COLO829 (cell line): Measurements from ENCODE around the gene NSD1.

Experiments used
- DNase-seq: peaks from one replicate; pipeline ENCODE4 v3.0.0; 2012; ENCODE audit warnings: low spot score

Gene NSD1

GRCh38 chr5:177098120-177098469 lies 35.5 kb upstream of the NSD1 start:
- no peak for DNase-seq

GRCh38 chr5:177098470-177099141 lies 35.0 kb upstream of the NSD1 start:
- no peak for DNase-seq

DNA sequence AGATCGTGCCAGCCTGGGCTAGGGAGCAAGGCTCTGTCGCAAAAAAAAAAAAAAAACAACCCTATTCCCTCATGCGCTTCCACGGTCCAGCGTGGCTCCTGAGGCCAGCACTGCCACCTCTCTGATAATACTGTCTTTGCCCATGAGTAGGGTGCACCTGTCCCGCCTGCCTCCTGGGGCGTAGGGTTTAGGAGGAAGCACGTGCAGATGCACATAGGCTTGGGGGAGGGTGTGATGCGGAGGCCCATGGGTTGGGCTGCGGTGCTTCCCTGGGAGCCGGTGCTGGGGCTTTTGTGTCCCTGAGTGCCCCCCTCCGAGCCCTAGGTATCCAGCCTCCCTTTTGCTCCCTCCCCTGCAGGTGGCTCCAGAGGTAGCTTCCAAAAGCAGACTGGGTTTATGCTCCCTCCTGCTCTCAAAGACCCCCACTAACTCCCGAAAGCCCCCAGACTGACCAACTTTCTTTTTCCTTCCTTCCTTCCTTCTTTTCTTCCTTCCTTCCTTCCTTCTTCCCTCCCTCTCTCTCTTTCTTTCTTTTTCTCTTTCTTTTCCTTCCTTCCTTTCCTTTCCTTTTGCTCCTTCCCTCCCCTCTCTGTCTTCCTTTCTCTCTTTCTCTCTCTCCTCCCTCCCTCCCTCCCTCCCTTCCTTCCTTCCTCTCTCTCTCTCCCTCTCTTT lies 34.0 kb upstream of the NSD1 start:
- DNase-seq, result no peak

DNA sequence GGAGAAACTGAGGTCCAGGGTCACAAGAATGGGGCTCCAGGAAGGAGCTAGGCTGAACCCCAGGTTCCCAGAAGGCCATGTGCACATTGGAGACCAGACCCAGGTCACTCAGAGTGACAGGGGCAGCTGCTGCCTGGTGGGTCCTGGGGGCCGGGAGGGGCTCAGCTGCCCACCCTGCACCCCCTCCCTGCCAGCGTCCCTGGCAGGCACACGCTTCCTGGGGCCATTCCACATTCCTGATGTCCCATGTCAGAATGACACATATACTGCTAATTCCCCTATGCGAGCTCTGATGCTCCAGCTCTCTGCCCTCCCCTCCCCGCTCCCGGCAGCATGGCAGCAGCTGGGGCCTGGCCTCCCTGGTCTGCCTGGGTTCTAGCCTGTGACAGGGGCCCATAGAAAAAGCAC lies 32.9 kb upstream of the NSD1 start:
- DNase-seq, result no peak

GRCh38 chr5:177103523-177104253 lies 29.9 kb upstream of the NSD1 start:
- no peak for DNase-seq

- no peak for DNase-seq
These were observed 27.7 kb upstream of the NSD1 start for GRCh38 chr5:177105691-177106476.

- no peak for DNase-seq
These were observed 26.4 kb upstream of the NSD1 start for GRCh38 chr5:177107159-177107558.

GRCh38 chr5:177109810-177110209 lies 23.8 kb upstream of the NSD1 start:
- DNase-seq, result no peak

DNA sequence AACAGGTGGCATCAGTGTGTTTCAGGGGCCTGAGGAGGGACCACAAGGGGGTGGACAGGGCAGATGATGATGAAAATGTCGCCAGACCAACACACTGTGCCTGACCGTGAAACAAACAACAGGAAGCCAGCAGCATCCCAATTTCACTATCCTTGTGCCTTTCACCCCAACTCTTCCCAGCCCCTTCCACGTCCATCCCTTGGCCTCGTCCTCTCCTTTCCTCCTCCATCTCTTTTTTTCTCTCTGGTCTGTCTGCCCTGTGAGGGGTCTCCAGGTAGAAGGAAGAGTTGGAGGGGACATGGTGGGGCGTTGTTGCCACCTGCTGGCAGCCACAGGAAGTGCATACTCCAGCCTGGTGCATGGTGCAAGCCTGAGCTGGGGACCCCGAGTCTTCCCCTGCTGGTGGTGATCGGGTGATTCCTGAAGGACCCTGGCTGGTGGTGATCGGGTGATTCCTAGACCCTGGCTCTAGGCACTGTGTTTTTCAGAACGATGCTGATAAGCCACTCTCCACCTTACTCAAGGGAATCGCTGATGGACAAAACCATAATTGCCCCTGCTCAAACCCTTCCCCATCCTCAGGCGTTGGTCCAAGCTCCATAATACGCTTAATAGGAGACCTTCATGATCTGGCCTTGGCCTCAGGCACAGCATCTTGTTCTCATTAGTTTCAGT lies 21.7 kb upstream of the NSD1 start:
- peak; percentile 52 for DNase-seq

DNA sequence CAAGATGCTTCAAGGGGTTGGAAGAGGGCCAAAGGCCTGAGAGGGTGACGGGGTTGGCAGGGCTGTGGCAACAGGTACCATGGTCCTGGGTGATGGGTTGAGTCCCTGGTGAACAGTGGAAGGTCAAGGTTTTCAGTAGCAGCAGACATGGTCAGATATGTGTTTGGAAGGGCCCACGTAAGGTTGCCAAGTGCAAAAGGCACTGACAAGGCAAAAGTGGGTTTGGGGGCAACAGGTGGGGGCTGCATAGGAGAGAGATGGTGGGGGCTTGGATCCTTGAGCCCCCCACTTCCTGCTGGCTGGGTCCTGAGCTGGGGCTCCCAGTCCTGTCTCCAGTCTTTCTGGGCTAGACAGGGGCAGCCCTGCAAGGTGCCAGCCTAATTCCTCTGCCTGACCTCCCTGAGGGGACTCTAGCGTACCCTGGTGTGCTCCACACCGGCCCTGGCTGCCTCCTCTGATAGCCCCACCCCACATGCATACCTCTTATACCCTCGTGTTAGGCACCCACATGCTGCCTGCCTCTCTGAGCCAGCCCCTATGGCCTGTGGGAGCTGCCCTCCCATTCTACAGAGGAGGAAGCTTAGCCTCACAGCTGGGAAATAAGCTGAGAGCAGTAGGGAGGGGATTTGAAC lies 20.9 kb upstream of the NSD1 start:
- DNase-seq, result no peak

DNA sequence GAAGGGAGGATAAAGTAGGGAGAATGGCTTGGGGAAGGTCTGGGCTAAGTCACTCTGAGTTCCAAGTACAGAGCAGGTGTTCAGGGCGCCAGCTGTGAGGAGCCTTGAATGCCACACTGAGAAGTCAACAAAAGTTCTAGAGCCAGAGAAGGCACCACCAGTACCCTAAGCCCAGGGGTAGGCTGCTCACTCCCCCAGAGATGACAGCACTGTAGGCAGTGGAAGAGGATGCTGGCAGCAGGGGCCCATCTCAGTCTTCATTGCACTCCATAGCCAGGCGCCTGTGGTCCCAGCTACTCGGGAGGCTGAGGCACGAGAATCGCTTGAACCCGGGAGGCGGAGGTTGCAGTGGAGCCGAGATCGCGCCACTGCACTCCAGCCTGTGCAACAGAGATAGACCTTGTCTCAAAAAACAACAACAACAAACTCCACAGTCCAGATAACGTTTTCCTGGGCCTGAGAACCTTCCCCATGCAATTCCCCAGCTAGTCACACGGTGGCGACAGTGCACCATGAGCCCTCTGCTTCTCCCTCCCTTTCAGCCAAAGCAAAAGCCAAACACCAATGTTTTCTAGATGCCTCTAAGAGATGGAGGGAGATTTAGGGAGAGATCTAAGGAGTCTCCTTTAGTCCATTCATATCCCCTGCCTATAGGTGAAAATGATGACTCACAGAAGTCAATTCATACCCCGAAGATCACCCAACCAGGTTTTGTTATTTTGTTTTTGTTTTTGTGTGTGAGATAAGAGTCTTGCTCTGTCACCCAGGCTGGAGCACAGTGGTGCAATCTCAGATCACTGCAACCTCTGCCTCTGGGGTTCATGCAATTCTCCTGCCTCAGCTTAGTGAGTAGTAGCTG lies 19.8 kb upstream of the NSD1 start:
- DNase-seq, result peak; percentile 88

GRCh38 chr5:177116631-177117373 lies 16.8 kb upstream of the NSD1 start:
- DNase-seq, result no peak

DNA sequence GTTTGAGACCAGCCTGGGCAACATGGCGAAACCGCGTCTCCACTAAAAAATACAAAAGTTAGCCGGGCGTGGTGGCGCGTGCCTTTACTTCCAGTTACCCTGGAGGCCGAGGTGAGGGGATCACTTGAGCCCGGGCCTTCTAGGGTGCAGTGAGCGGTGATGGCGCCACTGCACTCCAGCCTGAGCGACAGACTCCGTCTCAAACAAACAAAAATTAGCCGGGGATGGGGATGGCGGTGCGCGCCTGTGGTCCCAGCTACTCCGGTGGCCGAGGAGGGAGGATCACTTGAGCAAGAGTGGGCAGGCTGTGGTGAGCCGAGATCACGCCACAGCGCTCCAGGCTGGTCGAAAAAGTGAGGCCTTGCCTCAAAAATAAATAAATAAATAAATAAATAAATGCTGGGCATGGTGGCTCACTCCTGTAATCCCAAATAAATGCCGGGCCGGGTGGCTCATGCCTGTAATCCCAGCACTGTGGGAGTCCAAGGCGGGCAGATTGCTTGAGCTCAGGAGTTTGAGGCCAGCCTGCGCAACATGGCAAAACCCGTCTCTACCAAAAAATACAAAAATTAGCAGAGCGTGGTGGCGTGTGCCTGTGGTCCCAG lies 16.0 kb upstream of the NSD1 start:
- DNase-seq, result no peak

DNA sequence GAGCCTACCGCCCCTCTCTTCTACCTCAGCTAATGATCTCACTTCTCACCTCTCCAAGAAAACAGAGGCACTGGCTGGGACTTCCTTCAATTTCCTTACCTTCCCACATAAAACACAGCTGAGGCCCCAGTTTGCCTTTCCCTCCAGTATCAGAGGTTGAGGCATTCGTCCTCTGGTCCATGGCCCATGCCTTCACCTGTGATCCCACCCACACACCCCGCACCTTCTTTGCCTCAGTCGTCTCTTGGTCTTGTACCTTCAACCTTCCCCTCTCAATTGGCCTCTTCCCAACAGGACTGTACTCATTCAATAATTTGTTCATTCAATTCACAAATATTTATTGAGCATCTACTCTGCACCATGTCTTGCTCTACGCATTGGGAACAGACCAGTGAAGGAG lies 11.0 kb upstream of the NSD1 start:
- DNase-seq, result no peak

DNA sequence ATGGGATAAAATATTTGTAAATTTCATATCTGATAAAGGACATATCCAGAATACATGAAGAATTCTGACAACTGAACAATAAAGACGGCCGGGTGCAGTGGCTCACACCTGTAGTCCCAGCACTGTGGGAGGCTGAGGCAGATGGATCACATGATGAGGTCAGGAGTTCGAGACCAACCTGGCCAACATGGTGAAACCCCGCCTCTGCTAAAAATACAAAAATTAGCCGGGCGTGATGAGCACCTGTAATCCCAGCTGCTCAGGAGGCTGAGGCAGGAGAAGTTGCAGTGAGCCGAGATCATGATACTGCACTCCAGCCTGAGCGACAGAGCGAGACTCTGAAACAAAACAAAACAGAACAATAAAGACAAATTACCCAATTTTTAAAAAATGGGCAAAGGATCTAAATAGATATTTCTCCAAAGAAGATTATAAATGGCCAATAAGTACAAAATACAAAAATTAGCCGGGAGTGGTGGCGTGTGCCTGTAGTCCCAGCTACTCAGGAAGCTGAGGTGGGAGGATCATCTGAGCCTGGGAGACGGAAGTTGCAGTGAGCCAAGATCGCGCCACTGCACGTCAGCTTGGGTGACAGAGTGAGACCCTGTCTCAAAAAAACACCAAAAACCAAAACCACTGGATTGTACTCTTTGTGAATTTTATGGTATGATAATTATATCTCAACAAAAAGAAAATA lies 9.6 kb upstream of the NSD1 start:
- DNase-seq, result no peak

GRCh38 chr5:177124486-177124991 lies 9.0 kb upstream of the NSD1 start:
- DNase-seq, result no peak

- DNase-seq, result no peak
These were observed 6.8 kb upstream of the NSD1 start for GRCh38 chr5:177126771-177127170.

- DNase-seq, result no peak
These were observed 5.0 kb upstream of the NSD1 start for GRCh38 chr5:177128551-177128981.
